ENCODE data around the gene SLC35E4.

DNA sequence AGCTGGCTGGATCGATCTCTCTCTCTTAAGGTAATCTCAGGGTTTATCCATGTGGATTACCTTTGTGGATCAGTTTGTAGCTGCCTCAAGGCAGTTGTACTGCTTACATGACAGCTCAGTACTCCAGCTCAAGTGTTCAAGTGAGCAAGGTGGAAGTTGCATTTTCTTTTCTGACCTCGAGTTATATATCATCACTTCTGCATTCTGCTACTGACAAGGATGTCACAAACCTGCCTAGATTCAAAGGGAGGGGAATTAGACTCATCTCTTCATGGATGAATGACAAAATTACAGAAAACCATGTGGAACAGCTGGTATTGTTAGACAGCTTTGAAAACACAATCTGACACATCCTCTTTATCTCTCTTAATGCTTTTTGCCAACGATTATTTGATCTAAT lies 34.7 kb upstream of the SLC35E4 start:
- TF ChIP-seq EZH2phosphoT487 (IDR thresholded peaks at IDR 0.05; ENCODE audit: low read depth): no peak
- TF ChIP-seq CTCF (IDR thresholded peaks at IDR 0.05; ENCODE audit: low read depth, low read length): no peak
